ENCODE data around the gene C19orf85. TPM values are rescaled to one million over a fixed set of nuclear protein-coding genes. Genes with fewer than 3 reads are reported as not detected.

The C19orf85 gene
- polyA plus RNA-seq, 2 of the 4 experiments (the other 2 are of a cell fraction), result not detected

DNA sequence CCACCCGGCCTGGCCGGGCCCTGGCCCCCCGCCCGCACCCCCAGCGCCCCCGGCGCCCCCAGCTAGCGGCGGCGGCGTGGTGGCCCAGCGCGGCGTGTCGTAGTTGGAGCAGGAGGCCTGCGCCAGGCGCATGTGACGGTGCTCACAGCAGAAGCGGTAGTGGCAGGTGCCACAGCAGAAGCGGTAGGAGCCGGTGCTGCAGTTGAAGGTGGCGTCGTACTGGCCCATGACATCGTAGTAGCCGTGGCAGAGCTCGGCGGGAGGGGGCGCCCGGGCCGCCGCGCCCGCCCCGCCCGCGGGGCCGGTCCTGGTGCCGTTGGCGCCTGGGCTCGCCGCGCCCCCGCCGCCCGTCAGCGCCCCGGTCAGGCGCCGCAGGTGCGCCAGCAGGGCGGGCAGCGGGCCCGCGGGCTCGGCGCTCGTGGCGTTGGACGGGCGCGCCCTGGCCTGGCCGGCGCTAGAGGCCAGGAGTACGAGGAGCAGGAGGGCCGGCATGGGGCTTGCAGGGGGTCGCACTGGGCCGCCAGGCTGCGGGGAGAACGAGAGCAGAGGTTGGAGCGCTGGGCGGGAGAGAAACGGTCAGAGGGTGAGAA is 22.1 kb downstream of the C19orf85 start:
- FAIRE-seq (no peak), DNase-seq (ENCODE audit: low read depth in 1 of 2, low spot score in 1 of 2) (no peak), ATAC-seq (peak in 1 of 2 experiments; percentile 25; a peak in 1 of 6 replicates)
- peaks cover 20% of the 10 kb centered on the region for H3K4me1 ChIP-seq
- no peaks in the 10 kb centered on the region for H3K9me3 ChIP-seq
- H3K4me3 ChIP-seq, result peak overlapping the region; percentile 35; the same call in 2 of the 3 replicates
- 2% methylated on average over 10 of the region's 72 CpGs for WGBS (ENCODE audit: missing lambda C conversion rate)
- ChIA-PET CTCF (interaction anchor here (1.0 to 2.6 kb wide), 7 partner anchors 11 to 301 kb away, joined by 3 to 11 read pairs (median 4); partner anchors contain the start of gene KMT5C), POLR2A (interaction anchor here (0.6 to 1.2 kb wide), 3 partner anchors 34 to 35 kb away, joined by 3 to 6 read pairs (median 4); no protein-coding TSS in a partner anchor)
- H3K27ac ChIP-seq, result no peak overlapping the region
- H3K4me2 ChIP-seq, result peak overlapping the region; percentile 89
- TF ChIP-seq CBX2 (IDR thresholded peaks at IDR 0.05; ENCODE audit: borderline replicate concordance, low read depth) (no peak), ESRRA (IDR thresholded peaks at IDR 0.05; ENCODE audit: borderline replicate concordance, low read length) (no peak), KDM1A (IDR thresholded peaks at IDR 0.05; ENCODE audit: low read depth) (no peak), RFX5 (IDR thresholded peaks at IDR 0.05) (no peak), EP300 (IDR thresholded peaks at IDR 0.05) (no peak), CHD2 (IDR thresholded peaks at IDR 0.05; ENCODE audit: low read length, partially characterized antibody) (no peak), CEBPB (IDR thresholded peaks at IDR 0.05) (no peak)
- TF ChIP-seq, protein P1, sequence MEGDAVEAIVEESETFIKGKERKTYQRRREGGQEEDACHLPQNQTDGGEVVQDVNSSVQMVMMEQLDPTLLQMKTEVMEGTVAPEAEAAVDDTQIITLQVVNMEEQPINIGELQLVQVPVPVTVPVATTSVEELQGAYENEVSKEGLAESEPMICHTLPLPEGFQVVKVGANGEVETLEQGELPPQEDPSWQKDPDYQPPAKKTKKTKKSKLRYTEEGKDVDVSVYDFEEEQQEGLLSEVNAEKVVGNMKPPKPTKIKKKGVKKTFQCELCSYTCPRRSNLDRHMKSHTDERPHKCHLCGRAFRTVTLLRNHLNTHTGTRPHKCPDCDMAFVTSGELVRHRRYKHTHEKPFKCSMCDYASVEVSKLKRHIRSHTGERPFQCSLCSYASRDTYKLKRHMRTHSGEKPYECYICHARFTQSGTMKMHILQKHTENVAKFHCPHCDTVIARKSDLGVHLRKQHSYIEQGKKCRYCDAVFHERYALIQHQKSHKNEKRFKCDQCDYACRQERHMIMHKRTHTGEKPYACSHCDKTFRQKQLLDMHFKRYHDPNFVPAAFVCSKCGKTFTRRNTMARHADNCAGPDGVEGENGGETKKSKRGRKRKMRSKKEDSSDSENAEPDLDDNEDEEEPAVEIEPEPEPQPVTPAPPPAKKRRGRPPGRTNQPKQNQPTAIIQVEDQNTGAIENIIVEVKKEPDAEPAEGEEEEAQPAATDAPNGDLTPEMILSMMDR (IDR thresholded peaks at IDR 0.05), result no peak

DNA sequence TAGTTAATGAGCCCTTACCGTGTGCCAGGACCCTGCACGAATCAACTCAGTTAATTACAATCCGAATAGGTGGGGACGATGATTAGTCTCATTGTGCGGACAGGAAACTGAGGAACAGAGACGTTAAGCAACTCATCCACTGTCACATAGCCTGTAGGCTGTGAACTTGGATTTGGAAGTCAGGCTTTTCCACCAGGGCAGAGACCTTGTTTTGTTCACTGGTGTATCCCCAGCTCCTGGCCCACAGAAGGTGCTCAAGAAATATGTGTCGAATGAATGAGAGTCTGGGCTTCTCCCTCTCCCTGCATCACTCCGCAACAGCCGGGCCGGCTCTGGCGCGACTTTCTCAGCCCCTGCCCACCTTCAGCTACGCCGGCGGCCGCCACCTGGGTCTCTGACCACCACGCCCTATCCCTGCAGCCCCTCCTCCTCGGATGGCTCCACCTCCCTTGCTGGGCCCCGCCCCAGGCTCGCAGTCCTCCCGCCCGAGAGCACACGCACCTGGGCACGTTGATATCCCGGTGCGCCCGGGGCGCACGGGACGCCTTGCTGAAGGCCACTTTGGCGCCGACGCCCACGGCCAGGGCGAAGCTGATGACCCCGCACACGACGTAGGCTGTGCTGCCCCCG is 22.7 kb downstream of the C19orf85 start:
- ChIA-PET CTCF (interaction anchor here (1.1 to 2.6 kb wide), 5 partner anchors 12 to 301 kb away, joined by 3 to 11 read pairs (median 4); no protein-coding TSS in a partner anchor), POLR2A (interaction anchor here (0.6 to 1.2 kb wide), 3 partner anchors 34 to 35 kb away, joined by 3 to 6 read pairs (median 4); no protein-coding TSS in a partner anchor)
- 23% methylated on average over 32 of the region's 39 CpGs for WGBS (ENCODE audit: missing lambda C conversion rate)
- no peak for TF ChIP-seq TP53 (CRISPR knock-in tag; IDR thresholded peaks at IDR 0.05)
- ATAC-seq, result no peak
- H3K4me1 ChIP-seq, result peaks cover 21% of the 10 kb centered on the region
- no peak overlapping the region for H3K27ac ChIP-seq
- H3K4me2 ChIP-seq, result peak overlapping the region; percentile 89
- DNase-seq (ENCODE audit: low read depth in 1 of 2, low spot score in 1 of 2), result no peak
- H3K9me3 ChIP-seq, result no peaks in the 10 kb centered on the region
- FAIRE-seq, result no peak
- H3K4me3 ChIP-seq, result peak overlapping the region; percentile 35; the same call in 2 of the 3 replicates

DNA sequence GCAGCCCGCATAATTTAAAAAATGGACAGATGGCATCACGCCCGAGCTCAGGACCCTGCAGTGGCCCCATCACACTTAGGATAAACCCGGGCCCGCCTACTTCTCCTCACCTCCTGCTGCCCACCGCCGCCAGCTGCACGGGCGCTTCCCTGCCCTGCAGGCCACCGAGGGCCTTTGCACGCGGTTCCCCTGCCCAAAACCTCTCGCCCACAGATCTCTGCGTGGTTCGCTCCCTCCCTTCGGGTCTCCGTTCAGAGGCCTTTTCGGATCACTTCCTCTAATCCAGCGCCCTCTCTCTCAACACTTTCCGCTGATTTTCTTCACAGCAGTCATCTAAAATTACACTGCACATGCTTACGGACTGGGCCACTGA is 23.2 kb downstream of the C19orf85 start:
- peaks cover 21% of the 10 kb centered on the region for H3K4me1 ChIP-seq
- 63% methylated on average over 21 of the region's 21 CpGs for WGBS (ENCODE audit: missing lambda C conversion rate)
- ChIA-PET CTCF (interaction anchor here (0.6 to 2.6 kb wide), 4 partner anchors 12 to 300 kb away, joined by 4 to 11 read pairs (median 6); no protein-coding TSS in a partner anchor), POLR2A (interaction anchor here (1.2 kb wide), 1 partner anchor 35 kb away, joined by 4 read pairs; no protein-coding TSS in a partner anchor)
- H3K4me2 ChIP-seq, result no peak overlapping the region
- DNase-seq (ENCODE audit: low read depth in 1 of 2, low spot score in 1 of 2) (no peak), FAIRE-seq (no peak), ATAC-seq (no peak)
- H3K4me3 ChIP-seq, result no peak overlapping the region
- H3K9me3 ChIP-seq, result no peaks in the 10 kb centered on the region
- TF ChIP-seq KDM1A (IDR thresholded peaks at IDR 0.05; ENCODE audit: low read depth), result no peak
- H3K27ac ChIP-seq, result no peak overlapping the region

DNA sequence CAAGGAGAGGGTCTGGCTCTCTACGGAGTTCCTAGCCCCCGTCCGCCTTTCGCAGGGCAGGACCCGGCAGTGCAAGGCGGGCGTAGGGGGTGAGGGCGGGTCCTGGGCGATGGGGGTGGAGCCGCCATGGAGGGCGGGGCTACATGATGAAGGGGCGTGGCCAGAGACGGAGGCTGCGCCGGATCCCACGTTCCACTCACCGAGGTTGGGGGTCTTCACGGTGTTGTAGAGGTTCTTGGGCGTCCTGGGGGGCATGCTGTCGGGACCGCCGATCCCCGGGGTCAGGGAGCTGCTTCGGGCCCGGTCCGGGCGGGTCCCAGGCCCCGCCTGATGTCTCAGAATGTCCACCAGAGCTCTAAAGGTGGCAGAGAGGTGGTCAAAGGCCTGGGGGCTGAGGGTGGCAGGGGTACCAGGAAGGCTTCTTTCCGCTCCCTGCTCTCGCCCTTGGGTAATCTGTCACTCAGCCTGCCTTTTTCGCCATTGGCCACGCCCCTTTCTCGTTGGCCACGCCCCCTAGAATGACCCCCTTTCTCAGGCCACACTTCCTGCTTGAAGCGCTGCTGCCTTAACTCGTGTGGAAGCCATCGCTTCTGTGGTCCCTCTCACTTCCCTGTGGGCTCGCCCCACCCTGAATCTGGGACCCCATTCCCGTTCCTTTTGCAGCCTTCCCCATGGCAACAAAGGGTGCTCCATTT is 24.0 kb downstream of the C19orf85 start:
- peak overlapping the region; percentile 64 for H3K4me2 ChIP-seq
- no peak overlapping the region for H3K27ac ChIP-seq
- ChIA-PET CTCF (interaction anchor here (0.6 to 2.6 kb wide), 6 partner anchors 13 to 299 kb away, joined by 3 to 11 read pairs (median 6); no protein-coding TSS in a partner anchor), POLR2A (no interaction called here)
- H3K9me3 ChIP-seq, result no peaks in the 10 kb centered on the region
- FAIRE-seq (no peak), DNase-seq (ENCODE audit: low read depth in 1 of 2, low spot score in 1 of 2) (no peak), ATAC-seq (peak in 1 of 2 experiments; percentile 17; a peak in 3 of 6 replicates)
- WGBS (ENCODE audit: missing lambda C conversion rate), result 29% methylated on average over 27 of the region's 39 CpGs
- H3K4me3 ChIP-seq, result peak overlapping the region; percentile 33; the same call in 2 of the 3 replicates
- peaks cover 21% of the 10 kb centered on the region for H3K4me1 ChIP-seq
- TF ChIP-seq ZNF302 (CRISPR knock-in tag; IDR thresholded peaks at IDR 0.05), result no peak
- TF ChIP-seq ESRRA (IDR thresholded peaks at IDR 0.05; ENCODE audit: borderline replicate concordance, low read length), result no peak
